ENCODE measurements around the gene BRD3OS.

Gene BRD3OS

DNA sequence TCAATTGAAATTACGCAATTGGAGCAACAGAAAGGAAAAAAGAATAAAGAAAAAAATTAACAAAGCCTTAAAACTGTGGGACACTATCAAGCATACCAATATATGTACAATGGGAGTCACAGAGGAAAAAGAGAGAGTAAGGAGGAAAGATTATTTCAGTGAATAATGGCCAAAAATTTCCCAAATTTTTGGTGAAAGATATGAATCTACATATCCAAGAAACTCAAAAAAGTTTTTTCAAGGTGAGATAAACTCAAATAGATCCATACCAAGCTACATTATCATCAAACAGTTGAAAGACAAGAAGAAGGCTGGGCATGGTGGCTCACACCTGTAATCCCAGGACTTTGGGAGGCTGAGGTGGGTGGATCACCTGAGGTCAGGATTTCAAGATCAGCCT is 51.4 kb downstream of the BRD3OS start:
- H3K36me3 Mint-ChIP-seq: peaks cover 4% of the 10 kb centered on the region
- no peak overlapping the region for H3K4me3 Mint-ChIP-seq
- no peaks in the 10 kb centered on the region for H3K4me1 Mint-ChIP-seq (ENCODE audit: low read depth)
- H3K27ac Mint-ChIP-seq: no peak overlapping the region
- H3K9me3 Mint-ChIP-seq (ENCODE audit: low read depth): peaks cover 13% of the 10 kb centered on the region
- H3K27me3 Mint-ChIP-seq: peaks cover 7% of the 10 kb centered on the region

Measured in activated naive CD8-positive, alpha-beta T cell (primary cell).